Measurements from ENCODE around the gene MTX3. TPM values are rescaled to one million over a fixed set of nuclear protein-coding genes. Genes with fewer than 3 reads are reported as not detected.

Gene MTX3
- total RNA-seq, 2 donors from 2014 or later, result 5.3 to 10.7 TPM

GRCh38 chr5:79992891-79993657, 2.0 kb upstream of the MTX3 start:
- DNase-seq (ENCODE audit: low spot score), result no peak
- no peaks in the 10 kb centered on the region for H3K27me3 ChIP-seq
- H3K9me3 ChIP-seq, result no peaks in the 10 kb centered on the region
- H3K27ac ChIP-seq, result no peak overlapping the region
- peaks cover 0 to 22% of the 10 kb centered on the region in 2 donors for H3K4me1 ChIP-seq
- H3K4me3 ChIP-seq, result no peak overlapping the region
- no peak for TF ChIP-seq CTCF (IDR thresholded peaks at IDR 0.05)
- peaks cover 11% of the 10 kb centered on the region for H3K36me3 ChIP-seq

- peak overlapping the region; percentile 93 to 94 for H3K4me3 ChIP-seq
- H3K36me3 ChIP-seq, result peaks cover 19% of the 10 kb centered on the region
- H3K4me1 ChIP-seq, result peaks cover 0 to 22% of the 10 kb centered on the region in 2 donors
- no peak for TF ChIP-seq CTCF (IDR thresholded peaks at IDR 0.05)
- H3K27me3 ChIP-seq, result no peaks in the 10 kb centered on the region
- no peak for DNase-seq (ENCODE audit: low spot score)
- no peaks in the 10 kb centered on the region for H3K9me3 ChIP-seq
- H3K27ac ChIP-seq, result peak overlapping the region in 1 of 2 donors; percentile 74
Measured at GRCh38 chr5:79990205-79990597, 861 bp downstream of the MTX3 start.

GRCh38 chr5:79986260-79986659, 4.8 kb downstream of the MTX3 start:
- DNase-seq (ENCODE audit: low spot score), result no peak
- Histone ChIP-seq H3K4me1 (peaks cover 0 to 13% of the 10 kb centered on the region in 2 donors), H3K4me3 (no peak overlapping the region), H3K27me3 (no peaks in the 10 kb centered on the region), H3K36me3 (peaks cover 52% of the 10 kb centered on the region), H3K9me3 (no peaks in the 10 kb centered on the region), H3K27ac (no peak overlapping the region)
- TF ChIP-seq CTCF (IDR thresholded peaks at IDR 0.05), result no peak

GRCh38 chr5:79985288-79985687, 5.8 kb downstream of the MTX3 start:
- Histone ChIP-seq H3K27ac (no peak overlapping the region), H3K4me1 (peaks cover 0 to 8% of the 10 kb centered on the region in 2 donors), H3K9me3 (no peaks in the 10 kb centered on the region), H3K36me3 (peaks cover 55% of the 10 kb centered on the region), H3K4me3 (no peak overlapping the region), H3K27me3 (no peaks in the 10 kb centered on the region)
- no peak for TF ChIP-seq CTCF (IDR thresholded peaks at IDR 0.05)
- DNase-seq (ENCODE audit: low spot score), result no peak

GRCh38 chr5:79984363-79984762, 6.7 kb downstream of the MTX3 start:
- TF ChIP-seq CTCF (IDR thresholded peaks at IDR 0.05), result no peak
- H3K9me3 ChIP-seq, result no peaks in the 10 kb centered on the region
- no peaks in the 10 kb centered on the region for H3K4me1 ChIP-seq
- peaks cover 55% of the 10 kb centered on the region for H3K36me3 ChIP-seq
- DNase-seq (ENCODE audit: low spot score), result no peak
- H3K27ac ChIP-seq, result no peak overlapping the region
- H3K4me3 ChIP-seq, result no peak overlapping the region
- H3K27me3 ChIP-seq, result no peaks in the 10 kb centered on the region

GRCh38 chr5:79983618-79984017, 7.4 kb downstream of the MTX3 start:
- H3K36me3 ChIP-seq, result peaks cover 49% of the 10 kb centered on the region
- no peak for TF ChIP-seq CTCF (IDR thresholded peaks at IDR 0.05)

More at GRCh38 chr5:79983618-79984017, 7.4 kb downstream of the MTX3 start:
- no peak for DNase-seq (ENCODE audit: low spot score)
- Histone ChIP-seq H3K4me1 (no peaks in the 10 kb centered on the region), H3K9me3 (no peaks in the 10 kb centered on the region), H3K27ac (no peak overlapping the region), H3K4me3 (no peak overlapping the region), H3K27me3 (no peaks in the 10 kb centered on the region)
